B cell (primary cell): Measurements from ENCODE around the gene LGALS4.

Experiments
- CTCF ChIP-seq: fragments of 200-600 bp; IDR thresholded peaks from one replicate; pipeline ENCODE4 v1.8.0; 2022; ENCODE audit warnings: antibody characterized with exemption, mild to moderate bottlenecking
- EZH2 ChIP-seq: IDR thresholded peaks from 2 replicates; pipeline ENCODE4 v1.6.1; 2012; ENCODE audit warnings: borderline replicate concordance, low read depth, mild to moderate bottlenecking, moderate library complexity, low read length; ENCODE audit not compliant: insufficient read depth, poor library complexity, severe bottlenecking

- TF ChIP-seq CTCF (no peak), EZH2 (no peak)
Measured at GRCh38 chr19:38846097-38846496, 33.4 kb upstream of the LGALS4 start.
